OCI-LY7 (cell line): ENCODE data around the gene RAB44. TPM values are rescaled to one million over a fixed set of nuclear protein-coding genes. Genes with fewer than 3 reads are reported as not detected.
A peak's percentile ranks its signal among the peaks of the same experiment; 100 is the strongest.

Source experiments
- BruUV-seq: library from RNA; stranded (reverse); fragments of 400-500 nt; replicated peaks from 2 replicates; lab custom pipeline; 2021; lab: Mats Ljungman, UMichigan
- CTCF ChIA-PET: fragments of 300-600 bp; sonication (Branson Sonifier 250); formaldehyde crosslinking; loops from one replicate; lab custom pipeline; 2022; ENCODE audit warnings: antibody characterized with exemption; ENCODE audit not compliant: unreplicated experiment; lab: Charles Lee
- POLR2A ChIA-PET: fragments of 300-600 bp; sonication (Branson Sonifier 250); formaldehyde crosslinking; loops from one replicate; lab custom pipeline; 2022; ENCODE audit warnings: antibody characterized with exemption; lab: Charles Lee
- DNase-seq: peaks from one replicate; pipeline ENCODE4 v3.0.0-alpha.2; 2015; ENCODE audit warnings: low spot score
- H2AFZ ChIP-seq: fragments of 200-600 bp; sonication (generic), shearing (Covaris generic); 2 replicates; pipeline ENCODE4 v1.6.1; 2014; ENCODE audit warnings: mild to moderate bottlenecking, antibody characterized with exemption, low read length, moderate library complexity
- H3K27ac ChIP-seq: fragments of 200-600 bp; sonication (generic); 2 replicates; pipeline ENCODE4 v1.5.1; 2014; ENCODE audit warnings: mixed run types, low read depth, mild to moderate bottlenecking, moderate library complexity, low read length, inconsistent platforms; ENCODE audit not compliant: poor library complexity, severe bottlenecking
- H3K36me3 ChIP-seq: fragments of 200-600 bp; sonication (generic); 2 replicates; pipeline ENCODE4 v1.6.1; 2014; ENCODE audit warnings: mild to moderate bottlenecking, antibody characterized with exemption, low read length, moderate library complexity, mixed read lengths; ENCODE audit not compliant: insufficient read depth
- H3K4me1 ChIP-seq: fragments of 200-600 bp; sonication (generic); 2 replicates; pipeline ENCODE4 v1.5.1; 2014; ENCODE audit warnings: mild to moderate bottlenecking, low read length; ENCODE audit not compliant: insufficient read depth, poor library complexity, severe bottlenecking
- H3K4me2 ChIP-seq: fragments of 200-600 bp; sonication (generic); 2 replicates; pipeline ENCODE4 v1.6.1; 2014; ENCODE audit warnings: mild to moderate bottlenecking, low read length
- H3K4me3 ChIP-seq: fragments of 200-600 bp; sonication (generic); 2 replicates; pipeline ENCODE4 v1.5.1; 2014; ENCODE audit warnings: mild to moderate bottlenecking, low read depth, low read length; ENCODE audit not compliant: poor library complexity, severe bottlenecking
- H3K79me2 ChIP-seq: fragments of 200-600 bp; sonication (generic); 2 replicates; pipeline ENCODE4 v1.6.1; 2016; ENCODE audit warnings: low read depth, mild to moderate bottlenecking, low read length, moderate library complexity, mixed read lengths; ENCODE audit not compliant: insufficient read depth
- H3K9me2 ChIP-seq: fragments of 200-600 bp; sonication (generic); 2 replicates; pipeline ENCODE4 v1.6.1; 2016; ENCODE audit warnings: mild to moderate bottlenecking, low read length, mixed read lengths; ENCODE audit not compliant: insufficient read depth
- H3K9me3 ChIP-seq: fragments of 200-600 bp; sonication (generic); 2 replicates; pipeline ENCODE4 v1.6.1; 2014; ENCODE audit warnings: mild to moderate bottlenecking, mixed run types, low read length, mixed read lengths
- H4K20me1 ChIP-seq: fragments of 200-600 bp; sonication (generic); 2 replicates; pipeline ENCODE4 v1.6.1; 2014; ENCODE audit warnings: mild to moderate bottlenecking, antibody characterized with exemption, low read length, moderate library complexity, mixed read lengths; ENCODE audit not compliant: insufficient read depth
- EZH2phosphoT487 ChIP-seq: fragments of 200-600 bp; sonication (generic); IDR thresholded peaks from 2 replicates; pipeline ENCODE4 v1.6.1; 2018; ENCODE audit warnings: low read depth, borderline replicate concordance, mild to moderate bottlenecking, mixed run types, antibody characterized with exemption, low read length, moderate library complexity, mixed read lengths
- intact Hi-C: fragments of 100-400 bp; cut with micrococcal nuclease; formaldehyde crosslinking; loops from one replicate; pipeline ENCODE4 v1.10.0; 2022; ENCODE audit not compliant: unreplicated experiment
- total RNA-seq, 2 experiments: library from RNA; depleted of rRNA in 1 of 2; stranded (reverse); fragments of >200 nt in 1 of 2; shearing (Covaris generic) in 1 of 2; gene quantifications; 2 replicates each; pipeline ENCODE4 v1.2.3, GENCODE V29; 2014 to 2022
- TF ChIP-seq, protein P1 (sequence below): fragments of 200-600 bp; sonication (generic); conservative IDR thresholded peaks from 2 replicates; pipeline ENCODE4 v1.5.1; 2014; ENCODE audit warnings: mild to moderate bottlenecking, antibody characterized with exemption, low read length, moderate library complexity, mixed read lengths

The RAB44 gene
- total RNA-seq, 2 experiments from 2014 or later = 0.09 TPM; not detected in 1

- Histone ChIP-seq H3K4me1 (peaks cover 62% of the 10 kb centered on the region), H3K79me2 (no peaks in the 10 kb centered on the region), H3K9me2 (no peaks in the 10 kb centered on the region), H3K4me3 (no peak overlapping the region), H2AFZ (no peak overlapping the region), H3K4me2 (peak overlapping the region; percentile 75), H3K9me3 (no peaks in the 10 kb centered on the region), H3K36me3 (no peaks in the 10 kb centered on the region), H4K20me1 (no peaks in the 10 kb centered on the region), H3K27ac (peak overlapping the region; percentile 69)
- ChIA-PET CTCF (interaction anchor here (1.1 kb wide), 1 partner anchor 34 kb away, joined by 3 read pairs; no protein-coding TSS in a partner anchor), POLR2A (interaction anchor here (0.6 to 2.5 kb wide), 6 partner anchors 8 to 204 kb away, joined by 3 to 14 read pairs (median 5); no protein-coding TSS in a partner anchor)
- no peak for TF ChIP-seq EZH2phosphoT487
- TF ChIP-seq, protein P1, sequence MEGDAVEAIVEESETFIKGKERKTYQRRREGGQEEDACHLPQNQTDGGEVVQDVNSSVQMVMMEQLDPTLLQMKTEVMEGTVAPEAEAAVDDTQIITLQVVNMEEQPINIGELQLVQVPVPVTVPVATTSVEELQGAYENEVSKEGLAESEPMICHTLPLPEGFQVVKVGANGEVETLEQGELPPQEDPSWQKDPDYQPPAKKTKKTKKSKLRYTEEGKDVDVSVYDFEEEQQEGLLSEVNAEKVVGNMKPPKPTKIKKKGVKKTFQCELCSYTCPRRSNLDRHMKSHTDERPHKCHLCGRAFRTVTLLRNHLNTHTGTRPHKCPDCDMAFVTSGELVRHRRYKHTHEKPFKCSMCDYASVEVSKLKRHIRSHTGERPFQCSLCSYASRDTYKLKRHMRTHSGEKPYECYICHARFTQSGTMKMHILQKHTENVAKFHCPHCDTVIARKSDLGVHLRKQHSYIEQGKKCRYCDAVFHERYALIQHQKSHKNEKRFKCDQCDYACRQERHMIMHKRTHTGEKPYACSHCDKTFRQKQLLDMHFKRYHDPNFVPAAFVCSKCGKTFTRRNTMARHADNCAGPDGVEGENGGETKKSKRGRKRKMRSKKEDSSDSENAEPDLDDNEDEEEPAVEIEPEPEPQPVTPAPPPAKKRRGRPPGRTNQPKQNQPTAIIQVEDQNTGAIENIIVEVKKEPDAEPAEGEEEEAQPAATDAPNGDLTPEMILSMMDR = no peak
- no peak for DNase-seq
- intact Hi-C loops = loop anchor here (2.0 kb wide), 1 partner anchor 17 kb away; no protein-coding TSS in a partner anchor
- BruUV-seq = no TSS peak
Measured at GRCh38 chr6:36683656-36684446, 13.8 kb upstream of the RAB44 start.

- no peak for DNase-seq
- Histone ChIP-seq H3K4me2 (no peak overlapping the region), H3K9me3 (no peaks in the 10 kb centered on the region), H3K79me2 (no peaks in the 10 kb centered on the region), H2AFZ (no peak overlapping the region), H4K20me1 (no peaks in the 10 kb centered on the region), H3K4me1 (peaks cover 56% of the 10 kb centered on the region), H3K36me3 (no peaks in the 10 kb centered on the region), H3K9me2 (no peaks in the 10 kb centered on the region), H3K27ac (no peak overlapping the region), H3K4me3 (no peak overlapping the region)
- no TSS peak for BruUV-seq
- TF ChIP-seq, protein P1 = no peak
- TF ChIP-seq EZH2phosphoT487 = no peak
- ChIA-PET CTCF (no interaction called here), POLR2A (interaction anchor here (0.6 to 1.2 kb wide), 2 partner anchors 20 to 204 kb away, joined by 3 to 4 read pairs; no protein-coding TSS in a partner anchor)
- intact Hi-C loops = no loop called here
Measured at GRCh38 chr6:36684447-36684812, 13.2 kb upstream of the RAB44 start.
